SK-N-SH treated with all-trans-retinoic acid at 6 μM for 48 hours (cell line): ENCODE measurements around the gene BCR.

Experiments used
- BACH2 ChIP-seq: fragments of 250-450 bp; sonication (Bioruptor Pico); IDR thresholded peaks from 2 replicates; pipeline ENCODE4 v1.9.0; 2021; ENCODE audit warnings: mild to moderate bottlenecking, borderline replicate concordance
- CREB5 ChIP-seq: fragments of 250-450 bp; sonication (Bioruptor Pico); IDR thresholded peaks from 2 replicates; pipeline ENCODE4 v1.5.1; 2020; ENCODE audit warnings: low read depth, mild to moderate bottlenecking, moderate library complexity
- ESRRG ChIP-seq: fragments of 250-450 bp; sonication (Bioruptor Pico); IDR thresholded peaks from 2 replicates; pipeline ENCODE4 v1.6.1; 2021; ENCODE audit warnings: mild to moderate bottlenecking
- GLIS3 ChIP-seq: fragments of 250-450 bp; sonication (Bioruptor Pico); IDR thresholded peaks from 2 replicates; pipeline ENCODE4 v1.5.0; 2020; ENCODE audit warnings: mild to moderate bottlenecking, moderate library complexity
- OSR1 ChIP-seq: fragments of 250-450 bp; sonication (Bioruptor Pico); IDR thresholded peaks from 2 replicates; pipeline ENCODE4 v1.8.0; 2022; ENCODE audit warnings: moderate library complexity, mild to moderate bottlenecking, inconsistent platforms
- RARB ChIP-seq: fragments of 250-450 bp; sonication (Bioruptor Pico); IDR thresholded peaks from 2 replicates; pipeline ENCODE4 v1.8.0; 2021; ENCODE audit warnings: mild to moderate bottlenecking, moderate library complexity
- TCF4 ChIP-seq: fragments of 250-450 bp; sonication (Bioruptor Pico); IDR thresholded peaks from 2 replicates; pipeline ENCODE4 v1.8.0; 2021; ENCODE audit warnings: mild to moderate bottlenecking, moderate library complexity, borderline replicate concordance
- TSHZ2 ChIP-seq: fragments of 250-450 bp; sonication (Bioruptor Pico); IDR thresholded peaks from 2 replicates; pipeline ENCODE4 v1.5.0; 2020; ENCODE audit warnings: mild to moderate bottlenecking, moderate library complexity
- ZC3H10 ChIP-seq: fragments of 250-450 bp; sonication (Bioruptor Pico); IDR thresholded peaks from 2 replicates; pipeline ENCODE4 v1.5.1; 2021; ENCODE audit warnings: mild to moderate bottlenecking, moderate library complexity
- ZFP3 ChIP-seq: fragments of 250-450 bp; sonication (Bioruptor Pico); IDR thresholded peaks from 2 replicates; pipeline ENCODE4 v1.5.0; 2020; ENCODE audit warnings: mild to moderate bottlenecking, moderate library complexity
- ZNF70 ChIP-seq: fragments of 450-650 bp; formaldehyde crosslinking; IDR thresholded peaks from 2 replicates; pipeline ENCODE4 v1.5.0; 2020; ENCODE audit warnings: mild to moderate bottlenecking, moderate library complexity

- TF ChIP-seq ZC3H10 (CRISPR knock-in tag): no peak
- no peak for TF ChIP-seq BACH2 (CRISPR knock-in tag)
- no peak for TF ChIP-seq GLIS3 (CRISPR knock-in tag)
- no peak for TF ChIP-seq RARB (CRISPR knock-in tag)
- no peak for TF ChIP-seq ZNF70
- TF ChIP-seq ZFP3: no peak
- TF ChIP-seq TSHZ2: no peak
- no peak for TF ChIP-seq CREB5
- TF ChIP-seq ESRRG (CRISPR knock-in tag): no peak
- TF ChIP-seq TCF4 (CRISPR knock-in tag): no peak
- TF ChIP-seq OSR1 (CRISPR knock-in tag): no peak
These were observed 101.8 kb downstream of the BCR start for GRCh38 chr22:23282089-23282501.
